Activated T-cell treated with anti-CD3 and anti-CD28 coated beads for 4 hours (primary cell): ENCODE measurements around the gene LPCAT4.
"Not testable (repeated sequence)": the region's sequence is repeated elsewhere in the genome, so short reads cannot be mapped to it uniquely, and the experiment has no call there.

Source experiments
- DNase-seq: peaks from one replicate; pipeline ENCODE4 v3.0.0-alpha.2; 2020

LPCAT4 gene

DNA sequence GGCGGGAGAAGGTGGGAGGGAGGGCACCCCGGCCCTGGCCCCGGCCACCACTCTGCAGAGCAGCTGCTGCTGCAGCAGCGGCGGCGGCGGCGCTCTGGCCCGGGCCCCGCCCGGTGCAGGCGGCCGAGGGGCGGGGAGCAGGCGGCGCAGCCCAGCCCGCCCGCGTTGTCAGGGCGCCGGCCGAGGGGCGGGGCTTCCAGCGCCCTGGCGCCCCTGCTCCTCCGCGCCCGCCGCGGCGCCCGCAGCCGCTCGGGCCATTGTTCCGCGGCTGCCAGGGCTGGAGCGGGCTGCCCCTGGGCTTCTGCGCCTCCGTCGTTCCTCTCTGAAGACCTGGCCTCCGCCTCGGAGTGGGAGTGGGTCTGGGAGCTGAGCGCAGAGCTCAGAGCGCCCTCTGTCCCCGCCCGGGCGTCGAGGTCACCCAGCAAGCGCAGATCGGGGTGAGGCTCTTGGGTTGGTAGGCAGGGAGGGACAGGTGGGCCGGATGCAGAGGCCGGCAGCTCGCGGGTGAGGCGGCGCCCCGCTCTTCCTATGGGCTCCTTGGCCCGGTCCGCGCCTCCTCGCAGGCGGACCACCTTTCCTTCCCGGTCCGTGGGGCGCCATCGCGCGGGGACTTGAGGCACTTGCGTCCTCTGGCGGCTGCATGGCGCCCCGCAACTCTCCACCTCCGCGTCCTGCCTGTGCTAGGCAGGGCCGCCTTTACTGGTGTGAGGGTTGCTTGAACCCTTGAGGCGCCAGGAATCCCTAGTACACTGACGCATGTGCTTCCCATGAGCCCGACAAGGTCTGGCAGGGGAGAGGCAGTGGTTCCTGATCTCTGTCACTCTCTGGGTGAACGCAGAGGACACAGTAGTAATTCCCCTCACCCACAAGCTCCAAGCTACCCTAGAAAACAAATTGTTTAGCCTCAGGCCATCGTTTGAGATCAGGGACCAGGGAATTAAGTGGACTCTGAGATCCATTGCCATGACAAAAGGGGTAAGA lies at the start of gene LPCAT4:
Gene LPCAT4, minus strand, starts transcription at position 96 of the 981 bp plus-strand sequence. CDS start 96 bp downstream, outside the sequence.
- DNase-seq = peak; percentile 77

- not testable (repeated sequence) for DNase-seq
These were observed 42.5 kb upstream of the LPCAT4 start for GRCh38 chr15:34409511-34409910.

DNA sequence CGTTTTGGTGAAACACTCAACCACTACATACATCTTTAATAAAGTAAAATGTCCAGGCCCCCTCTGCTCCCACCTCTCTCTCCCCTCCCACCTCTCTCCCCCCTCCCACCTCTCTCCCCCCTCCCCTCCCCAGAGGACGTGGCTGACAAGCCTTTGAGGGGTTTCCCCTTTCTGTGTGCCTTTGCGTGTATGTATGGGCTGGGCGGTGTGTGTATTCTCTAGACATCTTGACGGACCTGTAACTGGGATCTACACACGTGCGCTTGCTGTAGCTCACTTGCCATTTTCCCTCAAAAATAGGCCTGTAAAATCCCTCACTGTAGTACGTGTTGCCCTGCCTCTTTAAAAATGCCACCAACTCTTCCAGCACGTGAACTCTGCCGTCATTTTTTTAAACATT lies 42.0 kb upstream of the LPCAT4 start:
- not testable (repeated sequence) for DNase-seq

DNA sequence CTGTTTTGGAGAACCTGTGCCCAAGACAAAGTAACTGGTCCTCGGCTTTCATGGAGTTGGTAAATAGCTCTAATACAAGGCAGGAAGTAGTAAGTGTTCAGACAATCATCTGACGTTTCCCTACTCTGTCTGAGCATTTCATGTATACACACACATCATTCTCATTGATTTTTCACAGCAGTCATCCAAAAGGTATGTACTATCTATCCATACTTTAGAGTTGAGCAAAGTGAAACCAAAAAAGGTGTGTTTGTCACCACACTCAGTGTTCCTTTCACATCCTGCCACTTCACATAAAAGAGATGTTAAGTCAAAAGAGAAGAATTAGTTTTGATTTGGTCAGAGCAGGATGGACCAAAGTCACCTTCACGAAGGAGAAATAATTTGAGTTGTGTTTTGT lies 36.9 kb upstream of the LPCAT4 start:
- not testable (repeated sequence) for DNase-seq

DNA sequence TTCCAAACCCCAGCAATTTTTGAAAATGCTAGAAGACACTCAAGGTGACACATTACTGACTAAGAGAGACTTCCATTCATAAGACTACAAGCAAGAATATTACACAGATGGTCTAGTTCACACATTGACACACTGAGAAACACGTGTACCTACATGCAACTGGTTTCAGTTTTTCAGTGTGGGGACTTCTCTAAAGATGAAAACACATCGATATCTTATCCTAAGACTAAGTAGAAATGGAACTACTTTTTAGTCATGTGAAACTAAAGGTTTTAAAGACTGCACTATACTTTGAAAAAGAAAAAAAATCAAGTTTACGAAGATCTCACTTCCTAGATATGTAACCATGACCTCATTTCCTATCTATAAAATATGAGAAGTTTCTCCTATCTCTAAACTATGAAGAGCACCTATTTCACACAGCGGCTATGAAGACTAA lies 36.2 kb upstream of the LPCAT4 start:
- not testable (repeated sequence) for DNase-seq

DNA sequence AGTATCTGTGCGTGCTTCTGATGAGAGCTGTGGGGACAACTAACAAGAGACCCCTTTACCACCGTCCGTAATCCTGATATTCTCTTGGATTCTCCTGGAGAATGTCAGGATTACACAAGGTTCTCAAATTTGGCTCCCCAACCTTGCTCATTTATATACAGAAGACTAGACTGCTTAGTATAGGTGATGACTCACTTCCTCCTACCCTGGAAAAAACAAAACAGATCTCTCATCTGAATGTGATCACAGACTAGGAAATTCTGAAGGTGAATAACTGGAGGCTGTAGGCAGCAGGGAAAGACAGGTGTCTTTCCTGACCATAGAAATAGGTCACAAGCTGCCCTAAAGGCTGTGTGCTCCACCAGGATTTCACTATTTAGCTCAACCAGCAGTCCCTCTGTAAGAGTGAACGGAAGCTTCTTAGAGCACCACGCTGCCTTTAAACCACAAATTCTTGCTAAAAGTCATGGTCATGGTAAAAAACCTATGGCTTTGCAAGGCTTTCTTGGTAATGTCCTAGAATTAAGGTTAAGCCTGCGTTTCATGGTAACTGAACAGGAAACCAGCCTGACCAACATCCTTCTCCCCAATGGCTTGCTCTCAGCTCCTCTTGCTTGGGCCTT lies 30.8 kb upstream of the LPCAT4 start:
- not testable (repeated sequence) for DNase-seq

GRCh38 chr15:34392981-34393380 lies 26.0 kb upstream of the LPCAT4 start:
- not testable (repeated sequence) for DNase-seq

DNA sequence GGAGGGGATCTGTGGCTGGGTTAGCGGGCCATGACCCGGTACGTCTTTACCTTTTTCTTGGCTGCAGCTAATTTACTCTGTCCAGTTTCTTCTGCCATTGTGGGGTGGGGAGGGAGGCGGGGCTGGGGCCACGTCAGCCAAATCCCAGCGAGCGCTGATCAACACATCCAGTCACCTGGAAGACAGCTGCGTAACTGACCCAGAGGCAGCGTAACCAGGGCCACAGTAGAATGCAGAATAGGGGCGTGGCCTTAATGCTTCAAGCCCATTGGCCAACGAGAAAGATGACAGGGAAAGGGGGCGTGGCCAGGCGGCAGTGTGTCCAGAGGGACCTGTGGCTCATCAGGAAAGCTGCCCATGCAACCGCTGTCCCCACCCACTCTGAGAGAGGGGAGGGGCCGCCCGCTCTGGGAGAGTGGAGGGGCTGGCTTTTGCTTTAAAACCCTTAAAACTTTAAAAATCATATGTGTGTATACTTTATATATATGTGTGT lies 22.6 kb upstream of the LPCAT4 start:
- not testable (repeated sequence) for DNase-seq

- not testable (repeated sequence) for DNase-seq
These were observed 15.0 kb upstream of the LPCAT4 start for GRCh38 chr15:34381829-34382521.

GRCh38 chr15:34380491-34380890 lies 13.5 kb upstream of the LPCAT4 start:
- not testable (repeated sequence) for DNase-seq

DNA sequence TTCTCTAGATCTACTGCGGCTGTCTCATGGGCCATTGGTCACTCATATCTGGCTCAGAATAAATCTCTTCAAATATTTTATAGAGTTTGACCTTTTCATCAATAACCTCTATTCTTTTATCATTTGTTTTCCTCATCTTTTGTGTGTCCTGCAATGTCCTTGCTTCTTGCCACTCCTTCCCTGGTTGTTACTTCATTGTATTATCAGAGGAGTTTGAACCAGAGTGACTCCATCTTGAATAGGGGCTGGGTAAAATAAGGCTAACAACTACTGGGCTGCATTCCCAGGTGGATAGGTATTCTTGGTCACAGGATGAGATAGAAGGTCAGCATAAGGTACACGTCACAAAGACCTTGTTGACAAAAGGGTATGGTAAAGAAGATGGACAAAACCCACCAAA lies 9.9 kb upstream of the LPCAT4 start:
- DNase-seq = no peak

GRCh38 chr15:34375541-34375940 lies 8.5 kb upstream of the LPCAT4 start:
- DNase-seq = not testable (repeated sequence)

DNA sequence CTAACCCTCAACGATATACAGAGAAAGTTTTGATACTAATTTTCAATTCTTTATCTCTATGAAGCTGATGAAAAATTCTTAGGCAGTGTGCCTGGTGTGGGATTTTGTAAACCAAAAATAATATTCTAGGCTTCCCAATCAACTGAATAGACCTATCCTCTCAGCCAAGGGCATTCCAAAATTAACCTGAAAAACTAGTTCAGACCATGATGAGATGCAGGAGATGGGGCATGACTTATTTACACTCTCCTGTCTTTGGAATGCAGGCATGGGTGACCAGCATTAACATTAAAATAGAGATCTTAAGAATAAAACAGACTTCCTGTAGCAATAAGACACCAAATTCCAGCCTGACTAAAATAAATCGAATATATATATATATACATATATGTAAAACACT lies 7.8 kb upstream of the LPCAT4 start:
- no peak for DNase-seq

DNA sequence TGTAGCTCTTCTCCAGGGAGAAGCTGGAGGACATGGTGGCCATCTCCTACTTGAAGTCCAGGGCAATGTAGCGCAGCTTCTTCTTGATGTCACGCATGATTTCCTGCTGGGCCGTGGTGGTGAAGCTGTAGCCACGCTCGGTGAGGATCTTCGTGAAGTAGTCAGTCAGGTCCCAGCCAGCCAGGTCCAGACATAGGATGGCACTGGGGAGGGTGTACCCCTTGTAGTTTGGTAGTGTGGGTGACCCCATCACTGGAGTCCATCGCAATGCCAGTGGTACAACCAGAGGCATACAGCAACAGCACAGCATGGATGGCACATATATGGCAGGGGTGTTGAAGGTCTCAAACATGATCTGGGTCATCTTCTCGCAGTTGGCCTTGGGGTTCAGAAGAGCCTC lies 7.0 kb upstream of the LPCAT4 start:
- no peak for DNase-seq

DNA sequence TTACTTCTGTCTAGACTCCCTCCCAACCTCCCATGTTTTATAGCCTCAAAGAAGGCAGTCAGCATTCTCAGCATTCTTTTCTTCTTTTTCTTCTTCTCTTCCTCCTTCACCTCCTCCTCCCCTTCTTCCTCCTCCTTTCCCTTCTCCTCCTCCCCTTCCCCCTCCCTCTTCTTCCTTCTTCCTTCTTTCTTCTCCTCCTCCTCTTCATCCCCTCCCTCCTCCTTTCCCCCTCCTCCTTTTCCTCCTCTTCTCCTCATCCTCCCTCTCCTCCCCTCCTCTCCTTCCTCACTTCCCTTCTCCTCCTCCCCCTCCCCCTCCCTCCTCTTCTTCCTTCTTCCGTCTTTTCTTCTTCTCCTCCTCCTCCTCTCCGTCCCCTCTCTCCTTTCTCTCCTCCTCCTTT lies 3.6 kb upstream of the LPCAT4 start:
- DNase-seq = no peak

- DNase-seq = no peak
These were observed 3.1 kb upstream of the LPCAT4 start for GRCh38 chr15:34370129-34370528.

DNA sequence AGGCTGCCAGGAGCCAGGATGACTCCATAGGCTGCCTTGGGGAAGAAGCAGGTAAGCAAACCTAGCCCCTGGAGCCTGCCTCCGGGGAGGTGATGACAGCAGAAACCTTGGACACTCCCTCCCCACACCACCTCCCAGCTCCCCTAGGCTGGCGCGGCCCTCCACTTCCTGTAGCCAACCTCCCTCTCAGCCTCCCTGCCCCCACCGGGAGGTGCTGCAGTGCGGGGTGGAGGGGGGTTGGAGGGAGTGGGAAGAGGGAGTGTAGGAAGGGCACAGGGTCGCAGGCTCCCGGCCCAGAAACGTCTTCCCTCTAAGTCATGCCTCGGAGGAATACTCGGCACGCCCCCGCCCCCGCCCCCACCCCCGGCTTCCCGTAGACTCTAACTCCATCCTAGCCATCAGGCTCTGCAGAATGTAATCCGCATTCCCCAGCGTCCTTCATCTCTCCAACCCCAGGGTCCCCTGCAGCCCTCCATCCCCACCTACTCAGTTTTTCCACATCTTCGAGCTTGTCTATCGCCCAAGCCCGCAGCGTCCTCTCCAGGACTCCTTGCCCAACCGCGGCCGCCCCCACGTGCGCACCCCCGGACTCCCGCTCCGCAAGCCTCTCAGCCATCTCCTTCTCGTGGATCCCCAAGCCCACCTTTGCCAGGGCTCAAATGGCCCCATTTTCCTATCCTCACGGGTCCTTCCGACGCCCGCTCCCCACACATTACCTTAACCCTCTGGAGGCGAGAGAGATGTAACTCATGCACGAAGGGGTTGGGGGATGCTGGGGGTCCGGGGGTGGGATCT lies 528 bp downstream of the LPCAT4 start:
- DNase-seq = peak; percentile 17

DNA sequence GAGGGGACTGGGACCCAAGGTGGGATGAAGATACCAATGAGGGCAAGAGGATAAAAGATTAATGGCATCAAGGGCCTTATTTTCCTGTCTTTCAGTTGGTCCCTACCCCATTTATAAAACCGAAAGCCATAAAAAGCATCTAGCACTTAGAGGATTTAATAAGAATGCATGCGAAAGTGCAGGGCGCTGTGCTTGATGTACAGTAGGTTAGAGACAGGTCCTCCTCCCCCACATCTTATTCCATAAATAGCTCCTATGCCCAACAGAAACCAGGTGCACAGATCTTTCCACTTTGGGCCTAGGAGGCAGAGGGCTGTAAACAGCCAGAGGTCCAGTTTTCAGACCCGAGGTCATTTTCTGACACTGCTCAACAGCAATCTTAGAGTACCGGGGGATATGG lies 1.2 kb downstream of the LPCAT4 start:
- DNase-seq = no peak

- no peak for DNase-seq
These were observed 1.7 kb downstream of the LPCAT4 start for GRCh38 chr15:34365091-34365825.

DNA sequence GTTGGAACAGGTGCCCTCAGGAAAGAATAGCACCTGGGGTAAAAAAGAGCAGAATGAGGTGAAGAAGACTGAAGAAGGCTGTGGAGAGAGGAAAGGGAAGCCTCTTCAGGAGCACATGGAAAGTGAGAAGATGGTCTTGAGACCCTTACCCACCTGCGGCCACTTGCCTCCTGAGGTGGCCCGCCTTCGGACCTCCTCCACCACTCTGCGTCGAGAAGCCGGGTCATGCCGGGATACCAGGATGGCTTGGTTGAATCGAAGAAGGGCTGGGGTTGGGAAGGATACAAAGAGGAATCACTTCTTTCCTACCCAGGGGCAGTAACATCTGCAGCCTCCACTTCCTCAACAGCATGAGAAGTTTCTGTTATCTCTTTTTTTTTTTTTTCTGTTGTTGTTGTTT lies 3.0 kb downstream of the LPCAT4 start:
- no peak for DNase-seq

DNA sequence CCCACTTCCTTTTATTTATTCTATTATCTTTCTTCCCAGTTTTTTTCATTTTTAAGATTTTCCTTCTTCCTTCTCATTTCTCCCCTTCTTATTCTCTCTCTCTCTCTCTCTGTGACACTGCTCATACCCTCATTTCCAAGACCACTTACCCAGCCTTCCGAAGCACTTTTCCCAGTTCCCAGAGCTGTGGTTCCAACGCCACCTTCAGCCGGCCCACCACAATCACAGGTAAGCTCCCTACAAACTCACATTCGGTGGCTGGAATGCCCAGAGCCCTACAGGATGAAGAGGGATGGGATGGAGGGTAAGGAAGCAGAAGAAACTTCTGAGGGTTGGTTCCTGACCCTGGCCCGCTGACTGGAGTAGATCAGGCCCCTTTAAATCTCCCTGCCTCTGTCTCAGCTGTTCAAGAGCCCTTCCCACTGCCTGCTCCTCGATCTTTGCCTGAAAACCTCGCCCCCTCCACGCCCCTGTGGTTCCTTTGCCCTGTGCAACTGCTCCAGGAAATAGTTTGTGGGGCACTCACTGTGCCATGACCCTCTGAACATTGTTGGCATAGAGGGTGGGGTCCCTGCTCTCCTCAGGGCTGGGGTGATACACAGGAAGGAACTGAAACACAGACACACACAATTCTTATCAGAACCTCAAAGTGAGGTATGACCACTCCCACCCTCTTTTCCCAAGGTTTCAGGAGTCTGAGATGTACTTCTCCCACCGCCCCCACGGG lies 4.8 kb downstream of the LPCAT4 start:
- DNase-seq = no peak
